ENCODE results near the gene JSRP1. TPM values are rescaled to one million over a fixed set of nuclear protein-coding genes. Genes with fewer than 3 reads are reported as not detected.

The JSRP1 gene
- total RNA-seq, 2 experiments from 2014 or later, result 0.56 to 1.2 TPM

DNA sequence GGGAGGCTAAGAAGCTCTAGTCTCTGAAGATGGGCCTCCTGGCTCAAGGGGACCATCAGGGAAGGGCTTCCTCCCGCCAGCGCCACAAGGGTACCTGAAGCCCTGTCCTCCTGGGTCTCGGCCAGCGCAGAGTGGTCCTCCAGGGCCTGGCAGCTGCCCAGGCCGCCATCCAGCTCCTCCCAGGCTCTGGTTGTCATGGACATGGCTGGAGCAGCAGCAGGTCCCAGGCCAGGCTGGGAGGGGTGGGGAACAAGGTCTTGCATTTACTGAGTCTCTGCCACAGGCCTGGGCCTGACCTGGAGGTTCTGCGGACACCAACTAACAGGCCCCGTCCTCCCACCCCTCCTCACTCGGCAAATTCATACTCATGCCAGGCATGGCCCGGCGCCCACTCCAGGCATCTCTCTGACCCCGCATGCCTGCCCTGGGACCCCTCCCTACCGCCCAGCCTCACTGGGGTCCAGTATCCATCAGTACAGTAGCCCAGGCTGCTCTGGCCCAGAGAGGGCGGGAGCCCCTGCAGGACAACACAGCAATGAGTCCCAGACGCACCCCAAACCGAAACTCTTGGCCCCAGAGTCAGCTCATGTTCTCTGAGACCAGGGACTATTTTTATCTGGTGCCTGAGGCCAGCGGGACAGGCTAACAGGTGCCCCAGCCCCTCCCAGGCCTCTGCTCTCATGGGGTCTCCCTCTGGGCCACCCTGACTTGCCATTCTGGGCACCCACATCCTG lies 938 bp downstream of the JSRP1 start:
- no peak overlapping the region for H3K4me3 Mint-ChIP-seq
- peaks cover 33% of the 10 kb centered on the region for H3K4me1 Mint-ChIP-seq (ENCODE audit: low read depth)
- DNase-seq, result no peak
- CTCF ChIA-PET, result no interaction called here
- no peaks in the 10 kb centered on the region for H3K36me3 Mint-ChIP-seq
- H3K9me3 Mint-ChIP-seq, result no peaks in the 10 kb centered on the region
- H3K27me3 Mint-ChIP-seq, result peaks cover 13% of the 10 kb centered on the region
- no peak overlapping the region for H3K27ac Mint-ChIP-seq
- POLR2A ChIA-PET, result interaction anchor here (0.6 to 1.2 kb wide), 2 partner anchors 11 to 15 kb away, joined by 3 to 5 read pairs; no protein-coding TSS in a partner anchor
- intact Hi-C loops (cut with micrococcal nuclease), result loop anchor here (2.0 kb wide), 1 partner anchor 14 kb away; no protein-coding TSS in a partner anchor

DNA sequence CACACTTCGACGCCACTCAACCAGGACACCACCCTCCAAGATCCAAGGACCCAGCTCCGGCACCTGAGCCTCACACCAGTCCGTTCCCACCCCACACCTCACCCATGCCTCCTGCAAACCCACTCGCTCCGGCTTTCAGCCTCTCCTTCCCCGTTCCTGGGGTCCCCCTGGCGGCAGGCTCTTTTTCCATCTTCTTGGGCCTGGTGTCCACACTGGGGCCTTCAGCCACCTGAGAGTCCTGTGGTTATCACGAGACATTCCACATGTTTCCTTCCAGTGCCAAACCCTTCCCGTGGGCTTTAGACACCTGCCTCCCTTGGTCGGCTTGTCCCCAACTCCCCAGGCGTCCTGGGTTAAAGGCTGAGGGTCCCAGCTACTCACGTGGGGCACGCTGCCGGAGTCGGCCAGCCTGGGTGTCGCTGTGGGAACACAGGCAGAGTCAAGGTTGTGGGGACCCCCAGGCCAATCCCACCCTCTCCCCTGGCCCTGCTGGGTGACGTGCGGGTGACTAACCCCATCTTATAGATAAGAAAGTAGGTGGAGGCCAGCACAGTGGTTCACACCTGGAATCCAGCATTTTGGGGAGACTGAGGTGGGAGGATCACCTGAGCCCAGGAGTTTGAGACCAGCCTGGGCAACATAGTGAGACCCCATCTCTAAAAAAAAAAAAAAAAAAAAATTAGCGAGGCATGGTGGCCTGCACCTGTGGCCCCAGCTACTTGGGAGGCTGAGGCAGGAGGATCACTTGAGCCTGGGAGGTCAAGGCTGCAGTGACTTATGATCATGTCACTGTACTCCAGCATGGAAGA lies 1.9 kb downstream of the JSRP1 start:
- Mint-ChIP-seq H3K4me1 (ENCODE audit: low read depth) (peaks cover 30% of the 10 kb centered on the region), H3K27ac (no peak overlapping the region), H3K27me3 (peaks cover 15% of the 10 kb centered on the region), H3K4me3 (peak overlapping the region; percentile 6), H3K9me3 (no peaks in the 10 kb centered on the region), H3K36me3 (no peaks in the 10 kb centered on the region)
- ChIA-PET POLR2A (interaction anchor here (1.2 to 1.7 kb wide), 2 partner anchors 16 kb away, joined by 5 to 8 read pairs; no protein-coding TSS in a partner anchor), CTCF (interaction anchor here (1.7 to 1.9 kb wide), 2 partner anchors 7 to 19 kb away, joined by 8 to 10 read pairs; no protein-coding TSS in a partner anchor)
- intact Hi-C loops (cut with micrococcal nuclease), result loop anchor here (2.0 kb wide), 1 partner anchor 15 kb away; no protein-coding TSS in a partner anchor
- DNase-seq, result no peak

DNA sequence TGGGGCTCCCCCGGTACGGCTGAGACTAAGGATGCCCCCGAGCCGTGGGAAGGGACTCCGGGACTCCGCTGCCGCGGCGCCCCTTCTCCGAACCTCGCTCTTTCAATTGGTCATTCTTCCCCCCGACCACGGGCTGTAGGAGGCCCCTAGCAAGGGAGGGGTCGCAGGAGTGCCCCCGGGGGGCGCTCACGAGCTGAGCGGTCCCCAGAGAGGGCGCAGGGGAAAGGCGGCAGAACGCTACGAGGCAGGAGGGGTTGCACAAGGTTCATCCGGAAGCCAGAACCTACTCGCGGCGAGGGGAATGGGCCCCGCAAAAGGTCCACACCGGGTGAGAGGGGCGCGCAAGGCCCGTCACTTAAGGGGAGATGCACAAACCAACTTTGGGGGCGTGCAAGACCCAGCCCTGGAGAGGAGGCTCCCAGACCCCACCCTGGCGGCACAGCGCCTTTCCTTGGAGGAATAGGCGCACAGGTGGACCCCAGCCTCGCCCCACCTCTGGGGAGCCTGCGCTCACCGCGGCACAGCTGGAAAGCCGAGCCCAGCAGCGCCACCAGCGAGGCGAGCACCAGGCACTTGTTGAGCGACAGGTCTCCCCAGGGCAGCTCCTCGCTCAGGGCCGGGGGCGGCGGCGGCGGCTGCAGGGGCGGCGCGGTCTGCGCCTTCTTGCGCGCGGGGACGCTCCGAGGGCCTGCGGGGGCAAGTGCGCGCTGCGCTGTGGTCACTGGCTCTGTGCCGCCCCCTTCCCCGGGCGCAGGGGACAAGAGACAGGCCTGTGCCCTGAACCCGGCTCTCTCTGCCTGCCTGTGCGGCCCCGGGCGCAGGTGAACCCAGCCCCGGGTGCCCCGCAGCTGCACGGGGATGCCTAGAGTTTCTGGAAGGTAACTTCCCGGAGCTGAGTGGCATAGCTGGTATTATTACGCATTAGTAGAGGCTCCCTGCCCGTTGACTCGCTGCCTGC lies 2.8 kb downstream of the JSRP1 start:
- H3K36me3 Mint-ChIP-seq, result no peaks in the 10 kb centered on the region
- H3K27ac Mint-ChIP-seq, result no peak overlapping the region
- peak overlapping the region; percentile 6 for H3K4me3 Mint-ChIP-seq
- peak; percentile 58 for DNase-seq
- H3K9me3 Mint-ChIP-seq, result no peaks in the 10 kb centered on the region
- ChIA-PET CTCF (interaction anchor here (0.8 to 1.9 kb wide), 3 partner anchors 8 to 383 kb away, joined by 3 to 10 read pairs (median 8); no protein-coding TSS in a partner anchor), POLR2A (interaction anchor here (0.6 to 1.7 kb wide), 2 partner anchors 17 to 94 kb away, joined by 7 to 8 read pairs; no protein-coding TSS in a partner anchor)
- H3K27me3 Mint-ChIP-seq, result peaks cover 15% of the 10 kb centered on the region
- intact Hi-C loops (cut with micrococcal nuclease), result loop anchor here (2.0 kb wide), 1 partner anchor 15 kb away; no protein-coding TSS in a partner anchor
- H3K4me1 Mint-ChIP-seq (ENCODE audit: low read depth), result peaks cover 24% of the 10 kb centered on the region

DNA sequence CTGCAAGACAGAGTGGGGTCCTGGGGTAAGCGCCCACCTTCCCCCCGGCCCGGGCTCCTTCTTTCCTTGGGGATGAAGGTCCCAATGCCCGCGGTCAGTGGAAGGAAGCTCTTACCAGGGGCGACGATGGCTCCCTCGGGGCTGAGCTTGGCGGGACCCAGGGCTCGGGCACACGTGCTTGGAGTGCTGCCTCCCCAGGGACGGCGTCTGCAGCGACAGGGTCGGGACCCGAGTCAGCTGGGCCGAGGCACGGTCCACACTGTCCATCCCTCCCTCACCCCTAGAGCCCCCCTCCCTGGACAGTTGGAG lies 3.5 kb downstream of the JSRP1 start:
- CTCF ChIA-PET, result interaction anchor here (1.7 to 1.9 kb wide), 2 partner anchors 9 to 21 kb away, joined by 8 to 10 read pairs; no protein-coding TSS in a partner anchor
- H3K27ac Mint-ChIP-seq, result no peak overlapping the region

DNA sequence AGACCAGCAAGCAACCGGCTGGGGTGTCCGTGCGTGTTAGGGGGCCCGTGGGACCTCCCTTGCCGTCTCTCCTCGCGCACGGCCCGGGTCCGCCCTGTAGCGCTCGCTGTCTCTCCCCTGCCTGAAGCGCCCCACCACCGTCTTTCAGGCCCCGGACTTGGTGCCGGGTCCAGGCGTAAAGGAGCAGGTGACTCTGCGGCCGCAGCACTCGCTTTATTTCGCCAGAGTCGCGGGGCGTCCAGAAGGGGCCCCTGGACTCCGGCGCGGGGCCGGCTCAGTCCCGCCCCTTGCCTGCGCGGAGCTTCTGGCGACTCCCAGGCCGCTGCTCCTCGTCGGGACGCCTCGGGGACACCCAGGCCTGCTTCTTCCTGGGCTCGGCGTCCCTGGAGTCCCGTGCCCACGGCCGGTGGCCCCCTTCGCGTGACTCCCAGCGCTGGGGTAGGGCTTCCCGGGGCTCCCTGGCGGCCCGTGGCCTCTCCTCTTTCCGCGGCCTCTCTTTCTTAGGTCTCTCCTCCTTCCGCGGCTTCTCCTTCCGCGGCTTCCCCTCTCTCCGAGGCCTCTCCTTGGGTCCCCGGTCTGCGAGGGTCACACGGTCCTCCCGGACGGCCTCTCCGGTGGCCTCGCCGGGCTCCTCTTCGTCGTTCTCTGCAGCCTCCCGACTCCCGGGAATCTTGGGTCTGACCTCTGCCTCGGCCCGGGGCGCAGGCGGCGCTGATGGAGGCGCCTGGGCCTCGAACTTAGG lies 4.0 kb downstream of the JSRP1 start:
- intact Hi-C loops (cut with micrococcal nuclease), result no loop called here
- peaks cover 15% of the 10 kb centered on the region for H3K27me3 Mint-ChIP-seq
- no peak overlapping the region for H3K27ac Mint-ChIP-seq
- ChIA-PET CTCF (interaction anchor here (1.1 to 1.9 kb wide), 3 partner anchors 9 to 22 kb away, joined by 3 to 8 read pairs (median 6); no protein-coding TSS in a partner anchor), POLR2A (interaction anchor here (0.6 to 1.4 kb wide), 2 partner anchors 8 to 18 kb away, joined by 3 to 5 read pairs; no protein-coding TSS in a partner anchor)
- no peaks in the 10 kb centered on the region for H3K36me3 Mint-ChIP-seq
- peaks cover 17% of the 10 kb centered on the region for H3K4me1 Mint-ChIP-seq (ENCODE audit: low read depth)
- peak overlapping the region; percentile 46 for H3K4me3 Mint-ChIP-seq
- peak; percentile 19 for DNase-seq
- no peaks in the 10 kb centered on the region for H3K9me3 Mint-ChIP-seq

More for the DNA sequence above, 3.5 kb downstream of the JSRP1 start:
- no peaks in the 10 kb centered on the region for H3K9me3 Mint-ChIP-seq
- DNase-seq, result no peak
- intact Hi-C loops (cut with micrococcal nuclease), result no loop called here
- H3K36me3 Mint-ChIP-seq, result no peaks in the 10 kb centered on the region
- H3K4me1 Mint-ChIP-seq (ENCODE audit: low read depth), result peaks cover 19% of the 10 kb centered on the region
- POLR2A ChIA-PET, result interaction anchor here (1.7 kb wide), 1 partner anchor 18 kb away, joined by 8 read pairs; no protein-coding TSS in a partner anchor
- H3K27me3 Mint-ChIP-seq, result peaks cover 15% of the 10 kb centered on the region
- H3K4me3 Mint-ChIP-seq, result peak overlapping the region; percentile 46

DNA sequence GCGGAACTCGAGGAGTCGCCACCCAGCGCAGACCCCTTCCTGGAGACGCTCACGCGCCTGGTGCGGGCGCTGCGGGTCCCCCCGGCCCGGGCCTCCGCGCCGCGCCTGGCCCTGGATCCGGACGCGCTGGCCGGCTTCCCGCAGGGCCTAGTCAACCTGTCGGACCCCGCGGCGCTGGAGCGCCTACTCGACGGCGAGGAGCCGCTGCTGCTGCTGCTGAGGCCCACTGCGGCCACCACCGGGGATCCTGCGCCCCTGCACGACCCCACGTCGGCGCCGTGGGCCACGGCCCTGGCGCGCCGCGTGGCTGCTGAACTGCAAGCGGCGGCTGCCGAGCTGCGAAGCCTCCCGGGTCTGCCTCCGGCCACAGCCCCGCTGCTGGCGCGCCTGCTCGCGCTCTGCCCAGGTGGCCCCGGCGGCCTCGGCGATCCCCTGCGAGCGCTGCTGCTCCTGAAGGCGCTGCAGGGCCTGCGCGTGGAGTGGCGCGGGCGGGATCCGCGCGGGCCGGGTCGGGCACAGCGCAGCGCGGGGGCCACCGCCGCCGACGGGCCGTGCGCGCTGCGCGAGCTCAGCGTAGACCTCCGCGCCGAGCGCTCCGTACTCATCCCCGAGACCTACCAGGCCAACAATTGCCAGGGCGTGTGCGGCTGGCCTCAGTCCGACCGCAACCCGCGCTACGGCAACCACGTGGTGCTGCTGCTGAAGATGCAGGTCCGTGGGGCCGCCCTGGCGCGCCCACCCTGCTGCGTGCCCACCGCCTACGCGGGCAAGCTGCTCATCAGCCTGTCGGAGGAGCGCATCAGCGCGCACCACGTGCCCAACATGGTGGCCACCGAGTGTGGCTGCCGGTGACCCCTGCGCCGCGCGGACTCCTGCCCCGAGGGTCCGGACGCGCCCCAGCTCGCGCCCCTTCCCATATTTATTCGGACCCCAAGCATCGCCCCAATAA lies 4.8 kb downstream of the JSRP1 start:
- Mint-ChIP-seq H3K4me1 (ENCODE audit: low read depth) (peaks cover 14% of the 10 kb centered on the region), H3K27ac (no peak overlapping the region), H3K4me3 (peak overlapping the region; percentile 29), H3K27me3 (peaks cover 15% of the 10 kb centered on the region), H3K9me3 (no peaks in the 10 kb centered on the region), H3K36me3 (peaks cover 5% of the 10 kb centered on the region)
- intact Hi-C loops (cut with micrococcal nuclease), result no loop called here
- POLR2A ChIA-PET, result interaction anchor here (0.6 to 1.4 kb wide), 5 partner anchors 9 to 22 kb away, joined by 3 to 5 read pairs (median 3); no protein-coding TSS in a partner anchor
- peak; percentile 17 for DNase-seq
- CTCF ChIA-PET, result interaction anchor here (1.0 to 1.3 kb wide), 4 partner anchors 8 to 13 kb away, joined by 3 to 6 read pairs (median 3); no protein-coding TSS in a partner anchor

DNA sequence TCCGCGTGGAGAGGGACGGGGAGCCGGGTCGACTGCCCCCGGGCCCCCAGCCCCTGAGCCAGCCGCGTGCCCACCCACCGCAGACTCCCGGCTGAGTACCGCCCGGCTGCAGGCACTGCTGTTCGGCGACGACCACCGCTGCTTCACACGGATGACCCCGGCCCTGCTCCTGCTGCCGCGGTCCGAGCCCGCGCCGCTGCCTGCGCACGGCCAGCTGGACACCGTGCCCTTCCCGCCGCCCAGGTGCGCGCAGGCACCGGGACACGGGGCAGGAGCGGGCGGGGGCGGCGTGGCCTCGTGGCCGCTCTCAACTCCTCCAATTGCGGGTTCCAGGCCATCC lies 5.5 kb downstream of the JSRP1 start:
- ChIA-PET CTCF (interaction anchor here (0.7 to 1.5 kb wide), 4 partner anchors 9 to 95 kb away, joined by 3 to 6 read pairs (median 3); no protein-coding TSS in a partner anchor), POLR2A (interaction anchor here (0.5 to 1.4 kb wide), 6 partner anchors 9 to 69 kb away, joined by 3 to 5 read pairs (median 4); no protein-coding TSS in a partner anchor)
- Mint-ChIP-seq H3K36me3 (peaks cover 7% of the 10 kb centered on the region), H3K27me3 (peaks cover 15% of the 10 kb centered on the region), H3K4me3 (no peak overlapping the region), H3K4me1 (ENCODE audit: low read depth) (peaks cover 14% of the 10 kb centered on the region), H3K9me3 (no peaks in the 10 kb centered on the region), H3K27ac (no peak overlapping the region)
- DNase-seq, result no peak
- intact Hi-C loops (cut with micrococcal nuclease), result no loop called here

DNA sequence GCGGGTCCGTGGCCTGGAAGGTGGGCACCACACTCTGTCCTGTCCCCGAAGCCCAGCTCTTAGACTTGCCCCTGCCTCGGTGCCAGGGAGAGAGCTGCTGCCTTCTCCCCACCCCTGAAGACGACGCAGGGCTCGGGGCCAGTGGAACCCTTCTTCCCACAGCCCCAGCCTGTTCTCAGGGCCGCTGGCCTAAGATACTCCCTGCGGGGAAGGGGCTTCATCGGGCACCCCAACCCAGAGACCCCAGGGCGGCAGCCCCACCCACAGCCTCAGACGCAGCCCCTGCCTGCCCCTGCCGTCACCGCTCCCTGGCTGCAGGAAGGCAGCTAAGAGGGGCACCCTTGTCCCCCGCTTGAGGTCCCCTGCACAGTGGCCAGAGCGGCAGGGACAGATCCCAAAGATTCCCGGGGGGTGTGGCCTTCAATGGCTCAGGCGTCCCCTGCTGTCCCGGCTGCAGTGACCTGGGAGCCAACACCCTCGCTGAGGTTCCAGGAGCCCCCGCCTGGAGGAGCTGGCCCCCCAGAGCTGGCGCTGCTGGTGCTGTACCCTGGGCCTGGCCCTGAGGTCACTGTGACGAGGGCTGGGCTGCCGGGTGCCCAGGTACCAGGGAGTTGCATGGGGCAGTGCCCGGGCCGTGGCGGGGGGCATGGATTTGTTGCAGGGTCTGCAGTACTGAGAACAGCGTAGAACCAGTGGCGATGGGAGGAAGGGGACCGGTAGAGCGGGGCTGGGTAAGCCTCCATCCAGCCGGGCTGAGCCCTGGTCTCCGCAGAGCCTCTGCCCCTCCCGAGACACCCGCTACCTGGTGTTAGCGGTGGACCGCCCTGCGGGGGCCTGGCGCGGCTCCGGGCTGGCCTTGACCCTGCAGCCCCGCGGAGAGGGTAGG lies 6.1 kb downstream of the JSRP1 start:
- POLR2A ChIA-PET, result interaction anchor here (0.5 to 1.4 kb wide), 3 partner anchors 10 to 68 kb away, joined by 3 to 4 read pairs (median 4); no protein-coding TSS in a partner anchor
- H3K4me1 Mint-ChIP-seq (ENCODE audit: low read depth), result peaks cover 14% of the 10 kb centered on the region
- H3K36me3 Mint-ChIP-seq, result peaks cover 10% of the 10 kb centered on the region
- intact Hi-C loops (cut with micrococcal nuclease), result no loop called here
- H3K27me3 Mint-ChIP-seq, result peaks cover 15% of the 10 kb centered on the region
- DNase-seq, result no peak
- no peak overlapping the region for H3K4me3 Mint-ChIP-seq
- CTCF ChIA-PET, result interaction anchor here (0.7 to 1.5 kb wide), 3 partner anchors 11 to 94 kb away, joined by 3 to 6 read pairs (median 3); no protein-coding TSS in a partner anchor
- H3K27ac Mint-ChIP-seq, result no peak overlapping the region
- no peaks in the 10 kb centered on the region for H3K9me3 Mint-ChIP-seq
